Smooth muscle cell (in vitro differentiated cells): ENCODE results near the gene WRNIP1. TPM values are rescaled to one million over a fixed set of nuclear protein-coding genes. Genes with fewer than 3 reads are reported as not detected.

ENCODE experiments used
- DNase-seq: peaks from one replicate; lab custom pipeline; 2025; ENCODE audit not compliant: unreplicated experiment; lab: John Stamatoyannopoulos, UW
- H2AFZ ChIP-seq: fragments of 200-600 bp; sonication (generic); 2 replicates; pipeline ENCODE4 v1.6.0; 2016; ENCODE audit warnings: antibody characterized with exemption, low read depth, mild to moderate bottlenecking
- H3F3A ChIP-seq: fragments of 200-600 bp; sonication (generic); 2 replicates; pipeline ENCODE4 v1.6.0; 2017; ENCODE audit warnings: antibody characterized with exemption, low read depth
- H3K27ac ChIP-seq: fragments of 200-600 bp; sonication (generic); 2 replicates; pipeline ENCODE4 v1.5.1; 2016; ENCODE audit warnings: low read depth, mild to moderate bottlenecking
- H3K27me3 ChIP-seq: fragments of 200-600 bp; sonication (generic); 2 replicates; pipeline ENCODE4 v1.6.1; 2016; ENCODE audit warnings: low read depth, mild to moderate bottlenecking
- H3K36me3 ChIP-seq: fragments of 200-600 bp; sonication (generic); 2 replicates; pipeline ENCODE4 v1.5.1; 2016; ENCODE audit warnings: low read depth
- H3K4me1 ChIP-seq: fragments of 200-600 bp; sonication (generic); 2 replicates; pipeline ENCODE4 v1.5.1; 2016; ENCODE audit warnings: low read depth
- H3K4me2 ChIP-seq: fragments of 200-600 bp; sonication (generic); 2 replicates; pipeline ENCODE4 v1.6.0; 2016; ENCODE audit warnings: mild to moderate bottlenecking
- H3K4me3 ChIP-seq: fragments of 200-600 bp; sonication (generic); 2 replicates; pipeline ENCODE4 v1.5.1; 2016; ENCODE audit warnings: mild to moderate bottlenecking
- H3K79me2 ChIP-seq: fragments of 200-600 bp; sonication (generic); 2 replicates; pipeline ENCODE4 v1.6.0; 2016; ENCODE audit warnings: low read depth, mild to moderate bottlenecking
- H3K9ac ChIP-seq: fragments of 200-600 bp; sonication (generic); 2 replicates; pipeline ENCODE4 v1.6.0; 2016; ENCODE audit warnings: low read depth
- H3K9me3 ChIP-seq: fragments of 200-600 bp; sonication (generic); replicated peaks from 2 replicates; pipeline ENCODE4 v1.5.1; 2016; ENCODE audit warnings: low read depth
- H4K20me1 ChIP-seq: fragments of 200-600 bp; sonication (generic); 2 replicates; pipeline ENCODE4 v1.6.0; 2016; ENCODE audit warnings: low read depth
- WGBS: methylation state at CpG from one replicate; pipeline ENCODE4 v1.1.7; 2016; ENCODE audit warnings: low lambda C conversion rate; 5-methylcytosine and 5-hydroxymethylcytosine counted together
- polyA plus RNA-seq: library from polyadenylated mRNA; unstranded; fragments of >200 nt; fragmentation: Nextera tagmentation; extraction: Ambion mirVana; gene quantifications from 2 replicates; pipeline ENCODE4 v1.2.1, GENCODE V29; 2016
- total RNA-seq: library from RNA; depleted of rRNA; stranded (reverse); fragments of >200 nt; gene quantifications from 2 replicates; pipeline ENCODE4 v1.2.3, GENCODE V29; 2014
- TF ChIP-seq, protein P1 (sequence below): fragments of 200-600 bp; sonication (generic); IDR thresholded peaks from 2 replicates; pipeline ENCODE4 v1.5.1; 2017; ENCODE audit warnings: borderline replicate concordance, mild to moderate bottlenecking, antibody characterized with exemption; ENCODE audit not compliant: insufficient read depth, poor library complexity, severe bottlenecking

WRNIP1 gene
- total and polyA plus RNA-seq, 2 experiments from 2014 or later = 20.0 to 29.6 TPM

DNA sequence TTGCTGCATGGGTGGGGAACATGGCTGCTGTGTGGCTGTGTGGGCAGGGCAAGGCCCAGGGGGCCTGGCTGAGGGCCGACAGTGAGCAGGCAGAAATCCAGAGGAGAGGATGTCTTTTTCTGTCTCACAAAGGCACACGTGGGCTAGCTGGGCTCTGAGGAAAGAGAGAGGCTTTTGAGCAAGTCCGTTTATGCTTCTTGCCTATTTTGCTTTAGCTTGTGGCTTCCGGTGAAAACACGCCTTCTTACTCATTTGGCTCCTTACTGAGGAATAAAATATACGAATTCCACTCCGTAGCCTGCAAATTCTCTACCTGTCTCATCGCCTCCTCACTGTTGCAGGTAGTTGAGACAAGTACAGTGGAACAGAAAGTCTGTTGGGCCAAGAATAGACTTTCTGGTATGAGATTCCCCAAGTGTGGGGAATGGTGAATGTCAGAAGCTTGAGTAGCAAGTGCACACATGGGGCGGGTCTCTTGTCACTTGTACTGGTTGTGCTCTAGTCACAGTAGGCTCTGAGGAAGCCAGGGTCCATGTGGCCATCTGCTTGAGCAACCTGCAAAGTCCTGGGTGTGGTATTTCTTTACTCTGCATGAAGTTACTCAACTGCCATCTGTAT lies 28.4 kb downstream of the WRNIP1 start:
- no peak overlapping the region for H3K4me2 ChIP-seq
- no peaks in the 10 kb centered on the region for H3K27me3 ChIP-seq
- DNase-seq = no peak
- H3K36me3 ChIP-seq = no peaks in the 10 kb centered on the region
- H3K79me2 ChIP-seq = peaks cover 2% of the 10 kb centered on the region
- no peak overlapping the region for H3K4me3 ChIP-seq
- H2AFZ ChIP-seq = no peak overlapping the region
- H3K9me3 ChIP-seq = no peaks in the 10 kb centered on the region
- no peaks in the 10 kb centered on the region for H3K4me1 ChIP-seq
- WGBS = 94% methylated on average over 9 of the region's 9 CpGs
- H3K27ac ChIP-seq = no peak overlapping the region
- H3F3A ChIP-seq = peaks cover 9% of the 10 kb centered on the region
- no peak overlapping the region for H3K9ac ChIP-seq
- H4K20me1 ChIP-seq = peaks cover 9% of the 10 kb centered on the region
- TF ChIP-seq, protein P1, sequence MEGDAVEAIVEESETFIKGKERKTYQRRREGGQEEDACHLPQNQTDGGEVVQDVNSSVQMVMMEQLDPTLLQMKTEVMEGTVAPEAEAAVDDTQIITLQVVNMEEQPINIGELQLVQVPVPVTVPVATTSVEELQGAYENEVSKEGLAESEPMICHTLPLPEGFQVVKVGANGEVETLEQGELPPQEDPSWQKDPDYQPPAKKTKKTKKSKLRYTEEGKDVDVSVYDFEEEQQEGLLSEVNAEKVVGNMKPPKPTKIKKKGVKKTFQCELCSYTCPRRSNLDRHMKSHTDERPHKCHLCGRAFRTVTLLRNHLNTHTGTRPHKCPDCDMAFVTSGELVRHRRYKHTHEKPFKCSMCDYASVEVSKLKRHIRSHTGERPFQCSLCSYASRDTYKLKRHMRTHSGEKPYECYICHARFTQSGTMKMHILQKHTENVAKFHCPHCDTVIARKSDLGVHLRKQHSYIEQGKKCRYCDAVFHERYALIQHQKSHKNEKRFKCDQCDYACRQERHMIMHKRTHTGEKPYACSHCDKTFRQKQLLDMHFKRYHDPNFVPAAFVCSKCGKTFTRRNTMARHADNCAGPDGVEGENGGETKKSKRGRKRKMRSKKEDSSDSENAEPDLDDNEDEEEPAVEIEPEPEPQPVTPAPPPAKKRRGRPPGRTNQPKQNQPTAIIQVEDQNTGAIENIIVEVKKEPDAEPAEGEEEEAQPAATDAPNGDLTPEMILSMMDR = no peak

DNA sequence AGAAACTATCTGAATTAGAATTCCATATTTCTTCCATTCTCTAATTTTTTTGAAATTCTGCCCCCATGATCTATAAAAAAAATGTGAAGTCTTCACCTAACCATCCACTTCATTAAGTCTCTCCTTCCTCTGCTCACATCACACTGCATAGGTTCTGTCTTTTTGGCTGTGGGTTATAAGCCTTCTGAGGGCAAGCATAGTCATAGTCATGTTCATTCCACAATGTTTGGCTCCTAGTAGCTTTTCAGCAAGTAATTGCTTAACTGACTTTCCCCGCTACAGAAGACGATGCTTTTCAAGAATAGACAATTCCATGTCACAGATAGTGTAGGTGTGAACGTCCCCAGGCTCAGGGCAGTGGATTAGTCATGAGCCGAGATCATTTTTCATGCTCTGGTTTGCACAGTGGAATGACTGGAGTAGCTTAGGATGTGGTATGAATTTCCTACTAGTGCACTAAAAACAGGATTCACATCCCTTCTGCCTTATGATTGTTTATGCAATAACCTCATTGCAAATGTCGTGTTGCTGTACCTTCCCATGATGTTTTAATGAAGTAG lies 29.1 kb downstream of the WRNIP1 start:
- no peak for DNase-seq
- Histone ChIP-seq H3K27me3 (no peaks in the 10 kb centered on the region), H3K4me3 (no peak overlapping the region), H3K4me2 (no peak overlapping the region), H2AFZ (no peak overlapping the region), H3K27ac (no peak overlapping the region), H3K9ac (no peak overlapping the region), H3F3A (peaks cover 9% of the 10 kb centered on the region), H3K9me3 (no peaks in the 10 kb centered on the region), H3K4me1 (no peaks in the 10 kb centered on the region), H3K36me3 (no peaks in the 10 kb centered on the region), H4K20me1 (peaks cover 5% of the 10 kb centered on the region), H3K79me2 (peaks cover 2% of the 10 kb centered on the region)
- TF ChIP-seq, protein P1 = no peak
- 23% methylated on average over 5 of the region's 5 CpGs for WGBS

DNA sequence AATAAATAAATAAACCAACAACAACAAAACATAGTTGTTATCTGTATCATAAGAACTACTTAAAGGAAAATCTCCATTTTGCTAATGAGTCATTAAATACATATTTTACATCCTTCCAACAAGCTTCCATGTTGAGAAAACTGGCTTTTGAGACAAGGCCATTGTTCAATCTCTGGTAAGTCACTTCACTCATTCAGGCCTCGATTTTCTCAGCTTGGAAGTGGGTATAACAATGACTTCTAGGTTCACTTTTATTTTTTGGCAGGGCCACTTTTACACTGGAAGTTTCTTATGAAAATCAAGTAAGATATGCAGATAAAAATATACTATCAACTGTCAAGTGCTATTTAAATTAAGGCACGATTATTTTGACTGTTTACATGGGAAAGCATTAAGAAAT lies 30.0 kb downstream of the WRNIP1 start:
- Histone ChIP-seq H3K4me3 (no peak overlapping the region), H4K20me1 (no peaks in the 10 kb centered on the region), H3K36me3 (no peaks in the 10 kb centered on the region), H3K27me3 (no peaks in the 10 kb centered on the region), H3K9ac (no peak overlapping the region), H3F3A (peaks cover 8% of the 10 kb centered on the region), H3K79me2 (peaks cover 2% of the 10 kb centered on the region), H3K4me1 (no peaks in the 10 kb centered on the region), H3K4me2 (no peak overlapping the region), H3K27ac (no peak overlapping the region), H3K9me3 (no peaks in the 10 kb centered on the region), H2AFZ (no peak overlapping the region)
- WGBS = 95% methylated on average over 2 of the region's 2 CpGs
- TF ChIP-seq, protein P1 = no peak
- no peak for DNase-seq

GRCh38 chr6:2795956-2796355 lies 30.8 kb downstream of the WRNIP1 start:
- H3F3A ChIP-seq = peaks cover under 1% of the 10 kb centered on the region
- H3K4me3 ChIP-seq = no peak overlapping the region
- H4K20me1 ChIP-seq = no peaks in the 10 kb centered on the region
- TF ChIP-seq, protein P1 = no peak
- no peaks in the 10 kb centered on the region for H3K4me1 ChIP-seq
- H2AFZ ChIP-seq = no peak overlapping the region
- H3K4me2 ChIP-seq = no peak overlapping the region
- H3K9me3 ChIP-seq = no peaks in the 10 kb centered on the region
- H3K36me3 ChIP-seq = no peaks in the 10 kb centered on the region
- no peak overlapping the region for H3K27ac ChIP-seq
- H3K27me3 ChIP-seq = no peaks in the 10 kb centered on the region
- 94% methylated on average over 16 of the region's 16 CpGs for WGBS
- H3K79me2 ChIP-seq = peaks cover 2% of the 10 kb centered on the region
- no peak for DNase-seq
- no peak overlapping the region for H3K9ac ChIP-seq
